Measurements from ENCODE around the gene SEMA6A. TPM values are rescaled to one million over a fixed set of nuclear protein-coding genes. Genes with fewer than 3 reads are reported as not detected.

SEMA6A gene
- total RNA-seq, 4 donors from 2014 or later: 76.7 to 231 (median 117) TPM

DNA sequence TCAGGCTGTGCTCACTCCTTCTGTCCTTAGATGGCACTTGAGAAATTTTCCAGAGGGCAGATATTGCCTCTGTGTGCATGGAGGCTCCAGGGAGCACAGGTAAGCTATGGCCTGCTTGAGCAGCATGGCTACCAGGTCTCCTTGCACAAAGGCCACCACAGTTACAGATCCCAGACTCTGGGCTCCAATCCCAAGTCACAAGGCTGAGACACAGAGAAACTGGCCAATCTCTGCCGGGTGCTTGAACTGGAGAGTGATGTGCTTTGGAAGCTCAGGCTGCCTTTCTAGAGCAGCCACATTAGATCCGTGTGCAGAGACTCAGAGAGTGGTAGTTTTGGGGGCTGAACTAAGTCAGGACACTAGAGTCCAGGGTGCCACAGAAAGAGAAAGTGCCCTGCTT lies 145.7 kb downstream of the SEMA6A start:
- Histone ChIP-seq H3K9me3 (no peaks in the 10 kb centered on the region), H3K4me3 (no peak overlapping the region), H3K36me3 (no peaks in the 10 kb centered on the region), H3K4me1 (no peaks in the 10 kb centered on the region), H3K27me3 (no peaks in the 10 kb centered on the region), H3K27ac (no peak overlapping the region)
- in situ Hi-C loops (cut with MboI; ENCODE audit: low pct_ligation_motif_present in 1 of 4, low pct_unique_long_range_greater_than_20kb in 1 of 4, low sequenced_read_pairs in 3 of 4) (no loop called here), intact Hi-C loops (cut with DNase I; ENCODE audit: low total_unique reads) (no loop called here)
- WGBS, 2 donors (ENCODE audit: low coverage in 1 of 2): 94% methylated on average over 2 of the region's 2 CpGs; no CpG with 5 or more reads in 1 of the 2 donors
- TF ChIP-seq POLR2AphosphoS5 (IDR thresholded peaks at IDR 0.05): no peak
- TF ChIP-seq EP300 (IDR thresholded peaks at IDR 0.05; ENCODE audit: low read depth): no peak
- TF ChIP-seq CTCF (IDR thresholded peaks at IDR 0.05): no peak
- TF ChIP-seq POLR2A (IDR thresholded peaks at IDR 0.05): no peak
- DNase-seq: no peak

GRCh38 chr5:116428413-116428812 lies 146.2 kb downstream of the SEMA6A start:
- no peak for DNase-seq
- Histone ChIP-seq H3K4me1 (no peaks in the 10 kb centered on the region), H3K9me3 (no peaks in the 10 kb centered on the region), H3K4me3 (no peak overlapping the region), H3K27ac (no peak overlapping the region), H3K27me3 (no peaks in the 10 kb centered on the region), H3K36me3 (no peaks in the 10 kb centered on the region)
- no peak for TF ChIP-seq POLR2AphosphoS5 (IDR thresholded peaks at IDR 0.05)
- TF ChIP-seq CTCF (IDR thresholded peaks at IDR 0.05): no peak
- no peak for TF ChIP-seq POLR2A (IDR thresholded peaks at IDR 0.05)
- no peak for TF ChIP-seq EP300 (IDR thresholded peaks at IDR 0.05; ENCODE audit: low read depth)
- 100% methylated on average over 1 to 2 of the region's 2 CpGs for WGBS, 2 donors (ENCODE audit: low coverage in 1 of 2)
- intact Hi-C loops (cut with DNase I; ENCODE audit: low total_unique reads) (no loop called here), in situ Hi-C loops (cut with MboI; ENCODE audit: low pct_ligation_motif_present in 1 of 4, low pct_unique_long_range_greater_than_20kb in 1 of 4, low sequenced_read_pairs in 3 of 4) (no loop called here)

DNA sequence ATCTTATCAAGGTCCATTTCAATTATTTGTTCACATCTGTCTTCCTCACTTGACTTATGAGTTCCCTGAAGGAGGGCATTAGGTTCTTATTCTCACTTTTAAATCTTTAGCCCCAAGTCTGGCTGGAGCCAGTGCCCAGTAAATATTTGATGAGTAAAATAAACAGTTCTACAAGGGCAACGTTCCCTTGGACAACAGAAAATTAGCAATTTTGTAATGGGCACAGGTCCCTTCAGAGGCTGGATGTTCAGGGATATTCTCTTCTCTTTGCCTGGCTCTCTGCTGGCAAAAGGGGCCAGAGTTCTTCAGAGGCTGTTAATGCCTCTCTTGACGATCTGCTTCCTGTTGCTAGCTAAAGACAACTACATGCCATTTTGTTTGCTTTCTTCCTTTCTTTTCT lies 149.7 kb downstream of the SEMA6A start:
- DNase-seq: no peak
- no peaks in the 10 kb centered on the region for H3K9me3 ChIP-seq
- 20 to 40% methylated on average over 1 to 2 of the region's 2 CpGs for WGBS, 2 donors (ENCODE audit: low coverage in 1 of 2)
- intact Hi-C loops (cut with DNase I; ENCODE audit: low total_unique reads) (no loop called here), in situ Hi-C loops (cut with MboI; ENCODE audit: low pct_ligation_motif_present in 1 of 4, low pct_unique_long_range_greater_than_20kb in 1 of 4, low sequenced_read_pairs in 3 of 4) (no loop called here)
- no peaks in the 10 kb centered on the region for H3K27me3 ChIP-seq
- H3K4me1 ChIP-seq: no peaks in the 10 kb centered on the region
- TF ChIP-seq POLR2AphosphoS5 (IDR thresholded peaks at IDR 0.05) (no peak), EP300 (IDR thresholded peaks at IDR 0.05; ENCODE audit: low read depth) (no peak), CTCF (IDR thresholded peaks at IDR 0.05) (no peak), POLR2A (IDR thresholded peaks at IDR 0.05) (no peak)
- no peak overlapping the region for H3K4me3 ChIP-seq
- H3K36me3 ChIP-seq: no peaks in the 10 kb centered on the region
- no peak overlapping the region for H3K27ac ChIP-seq

- intact Hi-C loops (cut with DNase I; ENCODE audit: low total_unique reads): no loop called here
- Histone ChIP-seq H3K36me3 (no peaks in the 10 kb centered on the region), H3K4me3 (no peak overlapping the region), H3K4me1 (no peaks in the 10 kb centered on the region), H3K27ac (no peak overlapping the region), H3K9me3 (no peaks in the 10 kb centered on the region), H3K27me3 (no peaks in the 10 kb centered on the region)
- in situ Hi-C loops (cut with MboI; ENCODE audit: low pct_ligation_motif_present in 1 of 4, low pct_unique_long_range_greater_than_20kb in 1 of 4, low sequenced_read_pairs in 3 of 4): no loop called here
- DNase-seq: no peak
- TF ChIP-seq EP300 (IDR thresholded peaks at IDR 0.05; ENCODE audit: low read depth): no peak
- TF ChIP-seq POLR2AphosphoS5 (IDR thresholded peaks at IDR 0.05): no peak
- TF ChIP-seq POLR2A (IDR thresholded peaks at IDR 0.05): no peak
- TF ChIP-seq CTCF (IDR thresholded peaks at IDR 0.05): no peak
- WGBS, 2 donors (ENCODE audit: low coverage in 1 of 2): 95% methylated on average over 4 of the region's 4 CpGs; no CpG with 5 or more reads in 1 of the 2 donors
These were observed 150.4 kb downstream of the SEMA6A start for GRCh38 chr5:116424258-116424615.

All from transverse colon (tissue), 4 donors.